Measurements from ENCODE around the gene UBASH3A. TPM values are rescaled to one million over a fixed set of nuclear protein-coding genes. Genes with fewer than 3 reads are reported as not detected.

UBASH3A gene
- total RNA-seq, 4 donors from 2014 or later = 0.41 TPM; not detected in 3

DNA sequence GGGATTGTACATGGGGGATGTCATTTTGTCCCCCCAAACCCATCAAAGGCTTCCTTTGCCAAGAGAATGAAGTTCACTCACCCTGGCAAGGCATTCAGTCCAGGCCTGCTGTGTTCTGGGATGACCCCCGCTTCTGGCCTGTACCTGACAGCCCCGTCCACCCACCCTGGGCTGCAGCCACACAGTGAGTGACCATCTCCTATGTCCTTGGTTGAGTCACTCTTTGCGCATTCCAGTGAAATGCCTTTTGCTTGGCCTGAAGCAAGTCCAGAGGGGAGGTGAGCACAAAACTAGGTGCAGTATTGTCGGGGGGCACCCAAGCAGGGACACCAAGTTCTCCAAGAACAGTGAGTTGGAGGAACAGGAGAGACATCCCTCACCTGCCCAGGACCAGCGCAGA is 18.1 kb upstream of the UBASH3A start:
- TF ChIP-seq, protein P1, sequence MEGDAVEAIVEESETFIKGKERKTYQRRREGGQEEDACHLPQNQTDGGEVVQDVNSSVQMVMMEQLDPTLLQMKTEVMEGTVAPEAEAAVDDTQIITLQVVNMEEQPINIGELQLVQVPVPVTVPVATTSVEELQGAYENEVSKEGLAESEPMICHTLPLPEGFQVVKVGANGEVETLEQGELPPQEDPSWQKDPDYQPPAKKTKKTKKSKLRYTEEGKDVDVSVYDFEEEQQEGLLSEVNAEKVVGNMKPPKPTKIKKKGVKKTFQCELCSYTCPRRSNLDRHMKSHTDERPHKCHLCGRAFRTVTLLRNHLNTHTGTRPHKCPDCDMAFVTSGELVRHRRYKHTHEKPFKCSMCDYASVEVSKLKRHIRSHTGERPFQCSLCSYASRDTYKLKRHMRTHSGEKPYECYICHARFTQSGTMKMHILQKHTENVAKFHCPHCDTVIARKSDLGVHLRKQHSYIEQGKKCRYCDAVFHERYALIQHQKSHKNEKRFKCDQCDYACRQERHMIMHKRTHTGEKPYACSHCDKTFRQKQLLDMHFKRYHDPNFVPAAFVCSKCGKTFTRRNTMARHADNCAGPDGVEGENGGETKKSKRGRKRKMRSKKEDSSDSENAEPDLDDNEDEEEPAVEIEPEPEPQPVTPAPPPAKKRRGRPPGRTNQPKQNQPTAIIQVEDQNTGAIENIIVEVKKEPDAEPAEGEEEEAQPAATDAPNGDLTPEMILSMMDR (IDR thresholded peaks at IDR 0.05 in 4 of 5, conservative IDR thresholded peaks at IDR 0.05 in 1 of 5) = no peak
- no peak for TF ChIP-seq POLR2A (IDR thresholded peaks at IDR 0.05)
- ATAC-seq = no peak
- DNase-seq = no peak
- no peak overlapping the region for H3K27ac ChIP-seq
- no peaks in the 10 kb centered on the region for H3K9me3 ChIP-seq
- H3K27me3 ChIP-seq = peaks cover 0 to 7% (median 5%) of the 10 kb centered on the region in 3 donors
- no peaks in the 10 kb centered on the region for H3K4me1 ChIP-seq
- intact Hi-C loops (cut with DNase I; ENCODE audit: low total_unique reads) = no loop called here
- no peaks in the 10 kb centered on the region for H3K36me3 ChIP-seq
- no peak overlapping the region for H3K4me3 ChIP-seq
- in situ Hi-C loops (cut with MboI; ENCODE audit: low sequenced_read_pairs in 4 of 4) = no loop called here

DNA sequence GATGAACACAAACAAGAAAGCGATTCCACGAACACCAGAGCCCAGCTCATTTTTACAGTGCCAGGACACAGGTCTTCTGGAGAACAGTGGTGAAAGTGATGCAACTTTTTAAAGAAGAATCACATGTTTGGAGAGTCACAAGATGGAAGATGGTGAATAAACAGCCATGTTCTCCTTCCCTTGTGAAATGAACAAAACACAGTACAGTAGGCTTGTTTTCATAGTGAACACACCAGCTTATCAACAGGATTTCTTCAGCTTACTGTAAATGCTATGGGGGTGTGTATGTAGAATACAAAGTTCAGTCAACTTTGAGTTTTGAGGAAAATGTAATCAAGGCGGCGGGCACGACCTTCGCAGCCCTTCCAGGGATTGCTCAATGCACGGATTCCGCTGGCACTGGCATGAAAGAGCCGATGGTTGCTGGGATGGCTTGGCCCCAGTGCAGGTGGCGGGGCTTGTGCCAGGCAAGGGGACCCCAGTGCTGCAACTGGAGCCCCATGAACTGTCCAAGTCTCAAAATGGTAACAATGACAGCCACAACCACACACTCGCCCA is 17.6 kb upstream of the UBASH3A start:
- in situ Hi-C loops (cut with MboI; ENCODE audit: low sequenced_read_pairs in 4 of 4) = no loop called here
- DNase-seq = no peak
- H3K27me3 ChIP-seq = peaks cover 0 to 7% (median 5%) of the 10 kb centered on the region in 3 donors

DNA sequence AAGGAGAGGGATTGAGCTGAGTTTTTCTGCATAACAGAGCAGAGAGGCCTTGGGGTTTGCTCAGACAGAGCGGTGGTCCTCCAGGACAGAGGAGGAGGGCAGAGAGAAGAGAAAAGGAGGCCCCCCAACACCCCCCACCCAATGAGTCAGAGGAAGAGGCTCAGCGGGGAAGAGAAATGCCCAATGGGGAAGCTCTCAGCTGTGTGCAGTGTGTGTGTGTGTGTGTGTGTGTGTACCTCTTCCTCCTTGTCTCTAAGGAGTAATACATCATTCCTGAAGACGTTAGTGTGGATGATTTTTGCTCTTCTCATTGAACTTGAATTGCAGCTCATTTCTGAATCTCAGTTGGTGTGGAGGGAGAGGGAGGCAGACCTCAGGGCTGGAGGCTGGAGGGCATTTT is 16.5 kb upstream of the UBASH3A start:
- Histone ChIP-seq H3K4me3 (no peak overlapping the region), H3K4me1 (no peaks in the 10 kb centered on the region), H3K27me3 (peaks cover 0 to 7% (median 5%) of the 10 kb centered on the region in 3 donors), H3K9me3 (no peaks in the 10 kb centered on the region), H3K27ac (no peak overlapping the region), H3K36me3 (no peaks in the 10 kb centered on the region)
- in situ Hi-C loops (cut with MboI; ENCODE audit: low sequenced_read_pairs in 4 of 4) = no loop called here
- TF ChIP-seq, protein P1 (IDR thresholded peaks at IDR 0.05 in 4 of 5, conservative IDR thresholded peaks at IDR 0.05 in 1 of 5) = no peak
- no peak for TF ChIP-seq POLR2A (IDR thresholded peaks at IDR 0.05)
- intact Hi-C loops (cut with DNase I; ENCODE audit: low total_unique reads) = no loop called here
- no peak for DNase-seq
- ATAC-seq = no peak

More for the DNA sequence above, 17.6 kb upstream of the UBASH3A start:
- intact Hi-C loops (cut with DNase I; ENCODE audit: low total_unique reads) = no loop called here
- no peak for TF ChIP-seq POLR2A (IDR thresholded peaks at IDR 0.05)
- TF ChIP-seq, protein P1 (IDR thresholded peaks at IDR 0.05 in 4 of 5, conservative IDR thresholded peaks at IDR 0.05 in 1 of 5) = no peak
- Histone ChIP-seq H3K4me3 (no peak overlapping the region), H3K27ac (no peak overlapping the region), H3K9me3 (no peaks in the 10 kb centered on the region), H3K36me3 (no peaks in the 10 kb centered on the region), H3K4me1 (no peaks in the 10 kb centered on the region)
- no peak for ATAC-seq

DNA sequence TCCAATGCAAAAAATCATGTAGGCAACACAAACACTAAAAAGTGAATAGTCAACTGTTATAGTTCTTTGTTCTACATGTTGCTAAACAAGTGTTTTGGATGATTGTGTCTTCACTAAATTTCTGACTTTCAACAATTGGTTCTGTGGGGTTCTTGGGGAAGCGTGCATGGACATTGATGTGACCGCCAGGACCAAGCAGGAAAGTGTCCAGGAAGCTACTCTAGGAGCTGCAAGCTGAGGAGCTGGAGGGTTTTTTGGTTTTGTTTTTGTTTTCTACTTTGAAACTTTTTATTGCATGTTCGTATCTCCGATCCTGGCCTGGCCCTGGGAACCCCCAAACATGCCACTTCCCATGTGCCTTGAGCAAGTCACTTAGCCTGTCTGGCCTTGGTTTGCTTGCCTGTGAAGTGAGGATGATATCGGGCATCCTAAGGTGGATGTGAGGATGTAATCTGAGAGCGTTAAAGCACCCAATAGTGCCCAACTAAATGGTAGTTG is 15.8 kb upstream of the UBASH3A start:
- H3K36me3 ChIP-seq = no peaks in the 10 kb centered on the region
- in situ Hi-C loops (cut with MboI; ENCODE audit: low sequenced_read_pairs in 4 of 4) = no loop called here
- H3K4me3 ChIP-seq = no peak overlapping the region
- intact Hi-C loops (cut with DNase I; ENCODE audit: low total_unique reads) = no loop called here
- ATAC-seq (no peak), DNase-seq (no peak)
- peaks cover 0 to 7% (median 5%) of the 10 kb centered on the region in 3 donors for H3K27me3 ChIP-seq
- TF ChIP-seq, protein P1 (IDR thresholded peaks at IDR 0.05 in 4 of 5, conservative IDR thresholded peaks at IDR 0.05 in 1 of 5) = no peak
- TF ChIP-seq POLR2A (IDR thresholded peaks at IDR 0.05) = no peak
- no peaks in the 10 kb centered on the region for H3K4me1 ChIP-seq
- no peaks in the 10 kb centered on the region for H3K9me3 ChIP-seq
- no peak overlapping the region for H3K27ac ChIP-seq

All from gastrocnemius medialis (tissue), 4 donors.